ENCODE data around the gene CD55.

The CD55 gene

GRCh38 chr1:207346513-207346912 is 25.0 kb downstream of the CD55 start:
- TF ChIP-seq, protein P1, sequence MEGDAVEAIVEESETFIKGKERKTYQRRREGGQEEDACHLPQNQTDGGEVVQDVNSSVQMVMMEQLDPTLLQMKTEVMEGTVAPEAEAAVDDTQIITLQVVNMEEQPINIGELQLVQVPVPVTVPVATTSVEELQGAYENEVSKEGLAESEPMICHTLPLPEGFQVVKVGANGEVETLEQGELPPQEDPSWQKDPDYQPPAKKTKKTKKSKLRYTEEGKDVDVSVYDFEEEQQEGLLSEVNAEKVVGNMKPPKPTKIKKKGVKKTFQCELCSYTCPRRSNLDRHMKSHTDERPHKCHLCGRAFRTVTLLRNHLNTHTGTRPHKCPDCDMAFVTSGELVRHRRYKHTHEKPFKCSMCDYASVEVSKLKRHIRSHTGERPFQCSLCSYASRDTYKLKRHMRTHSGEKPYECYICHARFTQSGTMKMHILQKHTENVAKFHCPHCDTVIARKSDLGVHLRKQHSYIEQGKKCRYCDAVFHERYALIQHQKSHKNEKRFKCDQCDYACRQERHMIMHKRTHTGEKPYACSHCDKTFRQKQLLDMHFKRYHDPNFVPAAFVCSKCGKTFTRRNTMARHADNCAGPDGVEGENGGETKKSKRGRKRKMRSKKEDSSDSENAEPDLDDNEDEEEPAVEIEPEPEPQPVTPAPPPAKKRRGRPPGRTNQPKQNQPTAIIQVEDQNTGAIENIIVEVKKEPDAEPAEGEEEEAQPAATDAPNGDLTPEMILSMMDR (IDR thresholded peaks at IDR 0.05; ENCODE audit: low read depth, low read length) = no peak

DNA sequence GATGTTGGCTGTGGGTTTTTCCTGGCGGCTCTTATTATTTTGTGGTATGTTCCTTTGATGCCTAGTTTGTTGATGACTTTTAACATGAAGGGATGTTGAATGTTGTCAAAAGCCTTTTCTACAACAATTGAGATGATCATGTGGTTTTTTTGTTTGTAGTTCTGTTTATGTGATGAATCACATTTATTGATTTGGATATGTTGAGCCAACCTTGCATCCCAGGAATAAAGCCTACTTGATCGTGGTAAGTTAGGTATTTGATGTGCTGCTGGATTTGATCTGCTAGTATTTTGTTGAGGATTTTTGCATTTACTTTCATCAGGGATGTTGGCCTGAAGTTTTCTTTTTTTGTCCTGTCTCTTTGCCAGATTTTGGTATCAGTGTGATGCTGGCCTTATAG is 28.5 kb downstream of the CD55 start:
- no peak for DNase-seq (ENCODE audit: extremely low read depth, low read depth)
- TF ChIP-seq, protein P1 (IDR thresholded peaks at IDR 0.05; ENCODE audit: low read depth, low read length) = no peak

More at GRCh38 chr1:207346513-207346912, 25.0 kb downstream of the CD55 start:
- DNase-seq (ENCODE audit: extremely low read depth, low read depth) = no peak

DNA sequence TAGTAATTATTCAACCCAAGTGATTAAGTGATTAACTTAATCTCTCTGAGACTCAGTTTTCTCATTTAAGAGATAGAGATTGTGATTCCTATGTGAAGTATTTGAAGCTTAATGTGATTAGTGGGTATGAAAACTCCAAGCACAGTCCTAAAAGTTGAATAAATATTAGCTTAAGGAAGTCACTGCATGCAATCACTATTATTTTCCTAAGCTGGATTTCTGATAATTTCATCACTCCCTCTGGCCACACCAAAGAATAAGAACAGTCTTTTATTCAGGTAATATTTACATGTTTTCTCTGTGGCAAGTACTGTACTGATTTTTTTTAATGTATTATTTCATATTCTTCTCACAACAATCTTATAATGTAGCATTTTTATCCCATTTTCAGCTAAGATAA is 31.1 kb downstream of the CD55 start:
- DNase-seq (ENCODE audit: extremely low read depth, low read depth) = no peak
- TF ChIP-seq, protein P1 (IDR thresholded peaks at IDR 0.05; ENCODE audit: low read depth, low read length) = no peak

GRCh38 chr1:207355060-207355459 is 33.6 kb downstream of the CD55 start:
- no peak for DNase-seq (ENCODE audit: extremely low read depth, low read depth)
- TF ChIP-seq, protein P1 (IDR thresholded peaks at IDR 0.05; ENCODE audit: low read depth, low read length) = no peak

DNA sequence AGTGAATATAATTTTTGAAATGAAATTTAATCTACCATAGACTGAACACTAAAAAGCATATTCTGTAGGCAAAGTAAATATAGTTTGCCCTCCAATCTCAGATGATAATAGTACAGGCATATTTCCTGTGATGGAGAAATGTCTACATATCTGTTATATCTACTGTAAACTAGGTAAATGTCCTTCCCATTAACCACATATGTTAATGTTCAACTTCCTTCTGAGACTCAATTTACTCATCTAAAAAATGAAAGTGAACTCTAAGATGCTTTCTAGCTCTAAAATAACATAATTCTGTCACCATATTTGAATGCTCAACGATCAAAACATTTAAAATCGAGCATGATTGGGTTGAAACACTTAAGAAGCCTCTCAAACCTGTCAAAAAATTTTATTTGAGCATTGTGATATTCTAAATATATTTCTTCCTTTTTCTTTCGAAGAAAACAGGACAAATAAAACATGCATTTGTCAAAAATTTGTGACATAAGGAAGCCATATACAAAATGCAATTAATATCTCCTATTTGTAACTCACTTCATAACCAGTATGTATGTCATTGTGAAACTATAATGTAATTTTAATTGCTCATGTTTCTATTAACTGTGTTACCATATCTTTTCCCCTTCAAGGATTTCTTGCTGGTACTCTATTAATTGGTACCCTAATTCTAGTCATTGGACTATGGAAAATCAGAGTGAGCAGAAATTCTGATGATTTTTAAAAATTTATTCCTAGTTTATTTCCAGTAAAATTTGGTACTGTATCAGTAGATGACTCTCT is 34.2 kb downstream of the CD55 start:
- TF ChIP-seq, protein P1 (IDR thresholded peaks at IDR 0.05; ENCODE audit: low read depth, low read length) = no peak
- no peak for DNase-seq (ENCODE audit: extremely low read depth, low read depth)

GRCh38 chr1:207361029-207361428 is 39.6 kb downstream of the CD55 start:
- no peak for DNase-seq (ENCODE audit: extremely low read depth, low read depth)
- TF ChIP-seq, protein P1 (IDR thresholded peaks at IDR 0.05; ENCODE audit: low read depth, low read length) = no peak

GRCh38 chr1:207361889-207362288 is 40.4 kb downstream of the CD55 start:
- TF ChIP-seq, protein P1 (IDR thresholded peaks at IDR 0.05; ENCODE audit: low read depth, low read length) = no peak
- no peak for DNase-seq (ENCODE audit: extremely low read depth, low read depth)

All from AG09319 (cell line).